CD14-positive monocyte (primary cell): ENCODE data around the gene C19orf33. TPM values are rescaled to one million over a fixed set of nuclear protein-coding genes. Genes with fewer than 3 reads are reported as not detected.

Source experiments
- DNase-seq, 3 donors: peaks; one replicate each; pipeline ENCODE4 v3.0.0-alpha.2; 2011 to 2022
- H2AFZ ChIP-seq: 2 replicates; pipeline ENCODE4 v1.6.0; 2012; ENCODE audit warnings: mild to moderate bottlenecking, low read depth, low read length, inconsistent platforms; ENCODE audit not compliant: insufficient read depth, poor library complexity, severe bottlenecking
- H3K27ac ChIP-seq, 2 donors: 1 replicate in 1 of 2; 2 replicates in 1 of 2; pipeline ENCODE4 v1.5.1; 2012 to 2013; ENCODE audit warnings: low read length in 2 of 2, control low read depth in 1 of 2, inconsistent platforms in 1 of 2, low read depth in 1 of 2, mild to moderate bottlenecking in 1 of 2
- H3K27me3 ChIP-seq, 2 donors: one replicate each; pipeline versions ENCODE4 v1.6.0 to v1.6.1; 2011 to 2013; ENCODE audit warnings: low read length in 2 of 2; ENCODE audit not compliant: control insufficient read depth in 2 of 2, insufficient read depth in 2 of 2
- H3K36me3 ChIP-seq, 2 donors: replicated peaks in 1 of 2; 1 replicate in 1 of 2; 2 replicates in 1 of 2; pipeline versions ENCODE4 v1.5.1 to v1.6.1; 2012 to 2013; ENCODE audit warnings: low read length in 2 of 2, control low read depth in 1 of 2, inconsistent platforms in 1 of 2, mild to moderate bottlenecking in 1 of 2; ENCODE audit not compliant: insufficient read depth in 2 of 2, control insufficient read depth in 1 of 2
- H3K4me1 ChIP-seq, 2 donors: 1 replicate in 1 of 2; 2 replicates in 1 of 2; pipeline versions ENCODE4 v1.5.1 to v1.6.1; 2012 to 2013; ENCODE audit warnings: low read length in 2 of 2, control low read depth in 1 of 2, inconsistent platforms in 1 of 2, mild to moderate bottlenecking in 1 of 2, moderate library complexity in 1 of 2; ENCODE audit not compliant: insufficient read depth in 2 of 2, control insufficient read depth in 1 of 2
- H3K4me2 ChIP-seq: replicated peaks from 2 replicates; pipeline ENCODE3; 2012; ENCODE audit warnings: low read length, moderate library complexity, mild to moderate bottlenecking; ENCODE audit not compliant: poor library complexity, severe bottlenecking; ENCODE audit errors: extremely low read depth
- H3K4me3 ChIP-seq, 3 experiments: fragments of 200-600 bp in 1 of 3; sonication (generic) in 1 of 3; replicated peaks in 1 of 3; 1 replicate in 2 of 3; 2 replicates in 1 of 3; pipeline ENCODE4 v1.5.1; 2011 to 2013; ENCODE audit warnings: low read length in 3 of 3, mild to moderate bottlenecking in 3 of 3, control low read depth in 2 of 3, low read depth in 2 of 3, inconsistent platforms in 1 of 3, moderate library complexity in 1 of 3
- H3K79me2 ChIP-seq: 2 replicates; pipeline ENCODE4 v1.6.0; 2012; ENCODE audit warnings: mild to moderate bottlenecking, control low read depth, inconsistent platforms, low read length, moderate library complexity; ENCODE audit not compliant: insufficient read depth
- H3K9ac ChIP-seq: 2 replicates; pipeline ENCODE4 v1.6.0; 2017; ENCODE audit warnings: low read length, mild to moderate bottlenecking; ENCODE audit not compliant: insufficient read depth, poor library complexity, severe bottlenecking
- H3K9me3 ChIP-seq, 2 donors: replicated peaks in 1 of 2; 1 replicate in 1 of 2; 2 replicates in 1 of 2; pipeline versions ENCODE4 v1.5.1 to v1.6.1; 2012 to 2013; ENCODE audit warnings: low read length in 2 of 2, control low read depth in 1 of 2; ENCODE audit not compliant: control insufficient read depth in 1 of 2, insufficient read depth in 1 of 2
- H4K20me1 ChIP-seq: 2 replicates; pipeline ENCODE4 v1.6.0; 2012; ENCODE audit warnings: mild to moderate bottlenecking, low read length, control low read depth, moderate library complexity; ENCODE audit not compliant: insufficient read depth
- H3K27ac Mint-ChIP-seq, 7 donors: one replicate each; pipeline ENCODE4 v1.8.0; 2020; ENCODE audit warnings: mild to moderate bottlenecking in 7 of 7, mixed read lengths in 7 of 7, moderate library complexity in 6 of 7, inconsistent platforms in 2 of 7
- H3K27me3 Mint-ChIP-seq, 3 donors: one replicate each; pipeline ENCODE4 v1.8.0; 2021 to 2022; ENCODE audit warnings: low read depth in 3 of 3, mild to moderate bottlenecking in 3 of 3, mixed read lengths in 3 of 3, moderate library complexity in 3 of 3, inconsistent platforms in 1 of 3
- H3K36me3 Mint-ChIP-seq, 2 donors: one replicate each; pipeline ENCODE4 v1.8.0; 2020; ENCODE audit warnings: mixed read lengths in 2 of 2, inconsistent platforms in 1 of 2, mild to moderate bottlenecking in 1 of 2
- H3K4me1 Mint-ChIP-seq: one replicate; pipeline ENCODE4 v1.8.0; 2020; ENCODE audit warnings: mild to moderate bottlenecking, mixed read lengths
- H3K4me3 Mint-ChIP-seq, 2 donors: one replicate each; pipeline ENCODE4 v1.8.0; 2020; ENCODE audit warnings: mild to moderate bottlenecking in 2 of 2, mixed read lengths in 2 of 2, moderate library complexity in 1 of 2
- H3K9me3 Mint-ChIP-seq, 7 donors: one replicate each; pipeline ENCODE4 v1.8.0; 2020 to 2022; ENCODE audit warnings: mixed read lengths in 7 of 7, mild to moderate bottlenecking in 6 of 7, moderate library complexity in 6 of 7, inconsistent platforms in 2 of 7
- WGBS: methylation state at CpG from one replicate; pipeline ENCODE4 v1.1.5; 2013; ENCODE audit warnings: missing lambda C conversion rate; ENCODE audit not compliant: insufficient coverage; 5-methylcytosine and 5-hydroxymethylcytosine counted together
- intact Hi-C, 2 donors: fragments of 100-400 bp; cut with micrococcal nuclease; formaldehyde crosslinking; loops; one replicate each; pipeline versions ENCODE4 v1.15.0 to v1.15.1; 2023
- polyA plus RNA-seq, 3 donors: library from polyadenylated mRNA; depleted of rRNA in 1 of 3; unstranded in 2 of 3; stranded (reverse) in 1 of 3; fragments of 300-500 nt in 2 of 3; fragments of >200 nt in 1 of 3; fragmentation: Illumina TruSeq in 2 of 3; gene quantifications; 1 replicate in 2 of 3; 2 replicates in 1 of 3; pipeline ENCODE4 v1.2.3, GENCODE V29; 2012 to 2021
- TF ChIP-seq, protein P1 (sequence below): fragments of 200-600 bp; IDR thresholded peaks from one replicate; pipeline ENCODE4 v1.8.0; 2022; ENCODE audit warnings: antibody characterized with exemption, mild to moderate bottlenecking

Gene C19orf33
- polyA plus RNA-seq, 3 donors, result 0.43 to 0.73 (median 0.69) TPM

DNA sequence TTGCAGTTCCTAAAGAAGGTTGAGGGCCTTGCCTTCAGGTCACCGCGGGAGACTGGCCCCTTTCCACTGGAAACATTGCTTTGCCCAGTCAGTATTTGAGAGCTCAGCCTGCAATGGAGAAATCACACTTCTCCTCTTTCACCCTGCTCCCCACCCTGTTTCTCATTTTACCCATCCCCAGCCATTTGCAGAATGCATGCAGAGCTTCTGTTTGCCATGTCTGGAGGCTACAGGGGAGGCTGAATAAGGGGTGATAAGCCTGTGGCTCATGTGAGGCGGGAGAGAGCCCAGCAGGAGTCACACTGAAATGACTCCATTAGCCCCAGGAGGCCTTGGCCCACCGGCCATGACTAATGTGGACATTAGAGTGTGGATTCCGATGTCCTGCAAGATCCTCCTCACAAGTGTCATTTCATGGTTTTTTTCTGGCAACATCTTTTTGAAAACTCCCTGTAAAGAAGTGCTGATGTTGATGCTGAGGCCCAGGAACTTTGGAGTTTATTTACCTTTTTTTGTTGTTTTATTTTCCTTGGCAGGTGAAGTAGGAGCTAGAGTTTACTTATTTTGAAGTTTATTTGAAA is 33.4 kb upstream of the C19orf33 start:
- DNase-seq, result no peak
- Histone ChIP-seq H2AFZ (no peak overlapping the region), H3K4me3 (no peak overlapping the region), H3K27me3 (no peaks in the 10 kb centered on the region), H4K20me1 (peaks cover 57% of the 10 kb centered on the region), H3K79me2 (peaks cover 37% of the 10 kb centered on the region), H3K27ac (no peak overlapping the region), H3K36me3 (no peaks in the 10 kb centered on the region), H3K9me3 (no peaks in the 10 kb centered on the region), H3K9ac (no peak overlapping the region), H3K4me1 (peaks cover 10 to 20% of the 10 kb centered on the region in 2 donors), H3K4me2 (no peak overlapping the region)
- peaks cover 30 to 34% of the 10 kb centered on the region in 2 donors for H3K36me3 Mint-ChIP-seq
- H3K9me3 Mint-ChIP-seq, result no peaks in the 10 kb centered on the region
- peaks cover 2 to 4% (median 2%) of the 10 kb centered on the region in 3 donors for H3K27me3 Mint-ChIP-seq
- WGBS, result 100% methylated on average over 3 of the region's 5 CpGs
- peak overlapping the region in 1 of 7 donors; percentile 46 for H3K27ac Mint-ChIP-seq
- intact Hi-C loops, result no loop called here
- no peak overlapping the region for H3K4me3 Mint-ChIP-seq
- H3K4me1 Mint-ChIP-seq, result peaks cover 37% of the 10 kb centered on the region
- TF ChIP-seq, protein P1, sequence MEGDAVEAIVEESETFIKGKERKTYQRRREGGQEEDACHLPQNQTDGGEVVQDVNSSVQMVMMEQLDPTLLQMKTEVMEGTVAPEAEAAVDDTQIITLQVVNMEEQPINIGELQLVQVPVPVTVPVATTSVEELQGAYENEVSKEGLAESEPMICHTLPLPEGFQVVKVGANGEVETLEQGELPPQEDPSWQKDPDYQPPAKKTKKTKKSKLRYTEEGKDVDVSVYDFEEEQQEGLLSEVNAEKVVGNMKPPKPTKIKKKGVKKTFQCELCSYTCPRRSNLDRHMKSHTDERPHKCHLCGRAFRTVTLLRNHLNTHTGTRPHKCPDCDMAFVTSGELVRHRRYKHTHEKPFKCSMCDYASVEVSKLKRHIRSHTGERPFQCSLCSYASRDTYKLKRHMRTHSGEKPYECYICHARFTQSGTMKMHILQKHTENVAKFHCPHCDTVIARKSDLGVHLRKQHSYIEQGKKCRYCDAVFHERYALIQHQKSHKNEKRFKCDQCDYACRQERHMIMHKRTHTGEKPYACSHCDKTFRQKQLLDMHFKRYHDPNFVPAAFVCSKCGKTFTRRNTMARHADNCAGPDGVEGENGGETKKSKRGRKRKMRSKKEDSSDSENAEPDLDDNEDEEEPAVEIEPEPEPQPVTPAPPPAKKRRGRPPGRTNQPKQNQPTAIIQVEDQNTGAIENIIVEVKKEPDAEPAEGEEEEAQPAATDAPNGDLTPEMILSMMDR, result no peak

DNA sequence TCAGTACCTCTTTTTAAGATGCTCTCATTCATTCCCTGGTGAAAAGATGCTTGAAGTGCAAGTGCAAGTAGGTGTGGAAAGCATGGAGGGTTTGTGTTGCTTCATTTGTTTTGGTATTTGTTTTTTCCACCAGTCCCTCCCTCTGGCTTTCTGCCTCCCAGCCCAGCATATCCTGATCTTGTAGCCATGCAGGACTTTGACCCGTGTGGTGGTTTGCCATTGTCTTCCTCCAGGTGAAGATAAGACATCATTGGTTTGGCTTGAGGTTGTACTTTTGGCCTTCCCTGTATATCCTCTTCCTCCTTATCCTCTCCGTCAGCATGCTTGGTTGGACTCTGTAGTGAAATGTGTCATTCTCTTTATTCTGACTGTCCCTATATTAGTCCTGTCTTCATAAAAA is 30.6 kb upstream of the C19orf33 start:
- TF ChIP-seq, protein P1, result no peak
- no peak overlapping the region for H3K9ac ChIP-seq
- Mint-ChIP-seq H3K4me1 (peaks cover 9% of the 10 kb centered on the region), H3K27ac (no peak overlapping the region), H3K9me3 (no peaks in the 10 kb centered on the region), H3K4me3 (no peak overlapping the region), H3K36me3 (peaks cover 20 to 35% of the 10 kb centered on the region in 2 donors), H3K27me3 (peaks cover 0 to 3% (median 2%) of the 10 kb centered on the region in 3 donors)
- intact Hi-C loops, result no loop called here
- H3K36me3 ChIP-seq, result no peaks in the 10 kb centered on the region
- H3K79me2 ChIP-seq, result peaks cover 25% of the 10 kb centered on the region
- DNase-seq, result no peak
- no peaks in the 10 kb centered on the region for H3K27me3 ChIP-seq
- no peak overlapping the region for H3K4me3 ChIP-seq
- H3K4me1 ChIP-seq, result no peaks in the 10 kb centered on the region
- H3K27ac ChIP-seq, result no peak overlapping the region
- no peaks in the 10 kb centered on the region for H3K9me3 ChIP-seq
- no peak overlapping the region for H2AFZ ChIP-seq
- H4K20me1 ChIP-seq, result peaks cover 50% of the 10 kb centered on the region
- no CpG with 5 or more reads among the region's 2 CpGs for WGBS
- H3K4me2 ChIP-seq, result no peak overlapping the region
